HG02981 (cell line): ENCODE measurements around the gene RMI2.
"Not testable (repeated sequence)": the region's sequence is repeated elsewhere in the genome, so short reads cannot be mapped to it uniquely, and the experiment has no call there.

ENCODE experiments used
- ATAC-seq: cut with Tn5 transposase; IDR thresholded peaks from one replicate; pipeline ENCODE4 v1.9.1; 2021; ENCODE audit warnings: mild to moderate bottlenecking, moderate library complexity; ENCODE audit not compliant: unreplicated experiment

The RMI2 gene

GRCh38 chr16:11345040-11345862, at the start of gene RMI2:
RMI2 (plus strand) TSS chr16:11345459; CDS start chr16:11345472, 13 bp downstream.
- peak; percentile 98 for ATAC-seq

GRCh38 chr16:11295672-11296071, 49.6 kb upstream of the RMI2 start:
- ATAC-seq = no peak

- no peak for ATAC-seq
Observed at GRCh38 chr16:11296351-11296705, 48.9 kb upstream of the RMI2 start.

GRCh38 chr16:11296706-11297491, 48.4 kb upstream of the RMI2 start:
- peak; percentile 23 for ATAC-seq

GRCh38 chr16:11297492-11298142, 47.6 kb upstream of the RMI2 start:
- peak; percentile 70 for ATAC-seq

- ATAC-seq = no peak
Observed at GRCh38 chr16:11298143-11298900, 46.9 kb upstream of the RMI2 start.

GRCh38 chr16:11298950-11299547, 46.2 kb upstream of the RMI2 start:
- ATAC-seq = not testable (repeated sequence)

- no peak for ATAC-seq
Observed at GRCh38 chr16:11299865-11300559, 45.2 kb upstream of the RMI2 start.

GRCh38 chr16:11300560-11300892, 44.7 kb upstream of the RMI2 start:
- ATAC-seq = no peak

GRCh38 chr16:11301645-11302501, 43.4 kb upstream of the RMI2 start:
- ATAC-seq = no peak

GRCh38 chr16:11302977-11303376, 42.3 kb upstream of the RMI2 start:
- ATAC-seq = no peak

GRCh38 chr16:11303405-11304138, 41.7 kb upstream of the RMI2 start:
- no peak for ATAC-seq

- ATAC-seq = no peak
Observed at GRCh38 chr16:11306381-11306780, 38.9 kb upstream of the RMI2 start.

GRCh38 chr16:11306997-11307638, 38.1 kb upstream of the RMI2 start:
- ATAC-seq = no peak

GRCh38 chr16:11307639-11308492, 37.4 kb upstream of the RMI2 start:
- ATAC-seq = no peak

GRCh38 chr16:11308493-11309283, 36.6 kb upstream of the RMI2 start:
- no peak for ATAC-seq
